HepG2 (cell line): ENCODE measurements around the gene CREG1. TPM values are rescaled to one million over a fixed set of nuclear protein-coding genes. Genes with fewer than 3 reads are reported as not detected.

ENCODE experiments used
- HNRNPL ChIP-seq: fragments of 200-400 bp; formaldehyde crosslinking; IDR thresholded peaks from 2 replicates; pipeline ENCODE4 v1.6.1; 2017; ENCODE audit warnings: mild to moderate bottlenecking, low read depth, low read length
- MAF1 ChIP-seq: sonication (generic); formaldehyde crosslinking; IDR thresholded peaks from 2 replicates; pipeline ENCODE4 v1.5.0; 2020; ENCODE audit warnings: missing genetic modification reagents, borderline replicate concordance
- PLSCR1 ChIP-seq: sonication (generic); formaldehyde crosslinking; IDR thresholded peaks from 2 replicates; pipeline ENCODE4 v1.5.0; 2020; ENCODE audit warnings: missing genetic modification reagents, mild to moderate bottlenecking, borderline replicate concordance
- TBX3 ChIP-seq: fragments of 450-650 bp; IDR thresholded peaks from 2 replicates; pipeline ENCODE4 v1.6.1; 2017; ENCODE audit warnings: antibody characterized with exemption, mild to moderate bottlenecking, inconsistent platforms, borderline replicate concordance
- ZNF547 ChIP-seq: sonication (generic); formaldehyde crosslinking; IDR thresholded peaks from 2 replicates; pipeline ENCODE4 v1.5.1; 2020; ENCODE audit warnings: mild to moderate bottlenecking, missing genetic modification reagents
- ZNF562 ChIP-seq: sonication (generic); formaldehyde crosslinking; IDR thresholded peaks from 2 replicates; pipeline ENCODE4 v1.8.0; 2022; ENCODE audit warnings: missing genetic modification reagents, borderline replicate concordance
- ZNF782 ChIP-seq: sonication (generic); formaldehyde crosslinking; IDR thresholded peaks from 2 replicates; pipeline ENCODE4 v1.4.0; 2020; ENCODE audit warnings: missing genetic modification reagents, mild to moderate bottlenecking, borderline replicate concordance
- polyA plus RNA-seq, 8 experiments: library from polyadenylated mRNA; depleted of rRNA in 3 of 8; stranded (reverse) in 7 of 8; unstranded in 1 of 8; fragments of >200 nt; fragmentation: Illumina TruSeq in 4 of 8; extraction: Trizol in 4 of 8; gene quantifications; 2 replicates each; pipeline versions ENCODE4 v1.2.1 to v1.2.3, GENCODE V29; 2011 to 2016; ENCODE audit warnings: low read depth in 4 of 8, missing spikeins in 1 of 8, mixed read lengths in 1 of 8; ENCODE audit not compliant: insufficient read depth in 1 of 8
- total RNA-seq, 5 experiments: library from RNA; depleted of rRNA; stranded (reverse); fragments of >200 nt; fragmentation: Illumina TruSeq; extraction: Trizol; gene quantifications; 2 replicates each; pipeline ENCODE4 v1.2.3, GENCODE V29; 2016; ENCODE audit warnings: low read depth in 1 of 5
- TF ChIP-seq, protein P1 (sequence below): sonication (generic); formaldehyde crosslinking; IDR thresholded peaks from 2 replicates; pipeline ENCODE4 v1.4.0; 2020; ENCODE audit warnings: missing genetic modification reagents
- TF ChIP-seq, protein P2 (sequence below): IDR thresholded peaks from 2 replicates; pipeline ENCODE4 v1.6.1; 2018; ENCODE audit warnings: missing genetic modification reagents, mild to moderate bottlenecking, missing compliant biosample characterization

The CREG1 gene
- total and polyA plus RNA-seq, 2 of the 13 experiments (the other 11 are each of a cell fraction or from before 2014, with no cell fraction given): 31.3 to 33.5 TPM

DNA sequence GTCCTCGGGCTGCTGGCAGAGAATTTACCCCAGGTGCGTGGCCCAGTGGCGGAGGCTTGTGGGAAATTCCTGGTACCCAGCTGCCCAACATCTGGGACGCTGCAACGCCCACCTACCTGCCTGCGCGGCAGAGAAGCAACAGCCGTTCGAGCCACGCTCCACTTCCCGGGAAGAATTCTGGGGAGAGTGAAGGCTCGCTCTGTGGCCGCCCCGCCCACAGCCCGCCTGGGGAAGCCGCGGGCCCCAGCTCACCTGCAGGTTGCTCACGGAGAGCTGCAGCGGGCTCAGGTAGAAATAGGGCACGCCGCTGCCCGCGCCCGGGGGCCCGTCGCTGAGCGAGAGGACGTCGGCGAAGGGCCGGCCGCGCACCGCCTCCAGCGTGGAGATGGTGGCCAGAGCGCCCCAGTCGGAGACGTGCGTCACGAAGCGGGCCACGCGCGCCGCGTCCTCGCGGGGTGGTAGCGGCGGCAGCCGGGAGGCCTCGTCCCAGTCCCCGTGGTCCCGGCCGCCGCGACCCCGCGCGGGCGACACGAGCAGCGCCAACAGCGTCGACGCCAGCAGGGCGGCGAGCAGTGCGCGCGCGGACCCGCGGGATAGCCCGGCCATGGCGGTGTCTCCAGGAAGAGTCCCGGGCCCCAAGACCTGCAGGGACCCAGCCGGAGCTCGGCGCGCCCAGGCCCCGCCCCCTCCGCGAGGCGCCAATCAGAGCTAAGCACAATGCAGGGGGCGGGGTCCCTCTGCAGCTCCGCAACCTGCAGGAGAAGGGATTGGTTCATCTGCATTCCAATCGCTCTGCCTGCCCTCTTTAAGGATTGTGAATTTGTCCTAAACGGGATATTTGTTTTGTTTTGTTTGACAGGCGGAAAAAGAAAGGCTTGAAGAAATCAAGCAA is at the start of gene CREG1 (continued):
- TF ChIP-seq, protein P1, sequence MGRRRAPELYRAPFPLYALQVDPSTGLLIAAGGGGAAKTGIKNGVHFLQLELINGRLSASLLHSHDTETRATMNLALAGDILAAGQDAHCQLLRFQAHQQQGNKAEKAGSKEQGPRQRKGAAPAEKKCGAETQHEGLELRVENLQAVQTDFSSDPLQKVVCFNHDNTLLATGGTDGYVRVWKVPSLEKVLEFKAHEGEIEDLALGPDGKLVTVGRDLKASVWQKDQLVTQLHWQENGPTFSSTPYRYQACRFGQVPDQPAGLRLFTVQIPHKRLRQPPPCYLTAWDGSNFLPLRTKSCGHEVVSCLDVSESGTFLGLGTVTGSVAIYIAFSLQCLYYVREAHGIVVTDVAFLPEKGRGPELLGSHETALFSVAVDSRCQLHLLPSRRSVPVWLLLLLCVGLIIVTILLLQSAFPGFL (CRISPR knock-in tag): 0 out of 2 replicates have a peak, but pooled peaks have one; percentile 32
- TF ChIP-seq ZNF782 (CRISPR knock-in tag): no peak; the same call in 1 of the 2 replicates
- no peak for TF ChIP-seq HNRNPL
- TF ChIP-seq ZNF547 (CRISPR knock-in tag): peak; percentile 68; the same call in 1 of the 2 replicates
- no peak for TF ChIP-seq ZNF562 (CRISPR knock-in tag)
- no peak for TF ChIP-seq TBX3
- TF ChIP-seq, protein P2, sequence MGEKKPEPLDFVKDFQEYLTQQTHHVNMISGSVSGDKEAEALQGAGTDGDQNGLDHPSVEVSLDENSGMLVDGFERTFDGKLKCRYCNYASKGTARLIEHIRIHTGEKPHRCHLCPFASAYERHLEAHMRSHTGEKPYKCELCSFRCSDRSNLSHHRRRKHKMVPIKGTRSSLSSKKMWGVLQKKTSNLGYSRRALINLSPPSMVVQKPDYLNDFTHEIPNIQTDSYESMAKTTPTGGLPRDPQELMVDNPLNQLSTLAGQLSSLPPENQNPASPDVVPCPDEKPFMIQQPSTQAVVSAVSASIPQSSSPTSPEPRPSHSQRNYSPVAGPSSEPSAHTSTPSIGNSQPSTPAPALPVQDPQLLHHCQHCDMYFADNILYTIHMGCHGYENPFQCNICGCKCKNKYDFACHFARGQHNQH: no peak
- TF ChIP-seq MAF1 (CRISPR knock-in tag): no peak
- no peak for TF ChIP-seq PLSCR1 (CRISPR knock-in tag)
